Activated CD4-positive, CD25-positive, alpha-beta regulatory T cell treated with anti-CD3 and anti-CD28 coated beads, Interleukin-2, amount 50 U/mL, for 16 hours (primary cell): Measurements from ENCODE around the gene RGL1.

ENCODE experiments used
- DNase-seq: peaks from one replicate; pipeline ENCODE4 v3.0.0-alpha.2; 2020; ENCODE audit warnings: low read depth, low spot score

RGL1 gene

DNA sequence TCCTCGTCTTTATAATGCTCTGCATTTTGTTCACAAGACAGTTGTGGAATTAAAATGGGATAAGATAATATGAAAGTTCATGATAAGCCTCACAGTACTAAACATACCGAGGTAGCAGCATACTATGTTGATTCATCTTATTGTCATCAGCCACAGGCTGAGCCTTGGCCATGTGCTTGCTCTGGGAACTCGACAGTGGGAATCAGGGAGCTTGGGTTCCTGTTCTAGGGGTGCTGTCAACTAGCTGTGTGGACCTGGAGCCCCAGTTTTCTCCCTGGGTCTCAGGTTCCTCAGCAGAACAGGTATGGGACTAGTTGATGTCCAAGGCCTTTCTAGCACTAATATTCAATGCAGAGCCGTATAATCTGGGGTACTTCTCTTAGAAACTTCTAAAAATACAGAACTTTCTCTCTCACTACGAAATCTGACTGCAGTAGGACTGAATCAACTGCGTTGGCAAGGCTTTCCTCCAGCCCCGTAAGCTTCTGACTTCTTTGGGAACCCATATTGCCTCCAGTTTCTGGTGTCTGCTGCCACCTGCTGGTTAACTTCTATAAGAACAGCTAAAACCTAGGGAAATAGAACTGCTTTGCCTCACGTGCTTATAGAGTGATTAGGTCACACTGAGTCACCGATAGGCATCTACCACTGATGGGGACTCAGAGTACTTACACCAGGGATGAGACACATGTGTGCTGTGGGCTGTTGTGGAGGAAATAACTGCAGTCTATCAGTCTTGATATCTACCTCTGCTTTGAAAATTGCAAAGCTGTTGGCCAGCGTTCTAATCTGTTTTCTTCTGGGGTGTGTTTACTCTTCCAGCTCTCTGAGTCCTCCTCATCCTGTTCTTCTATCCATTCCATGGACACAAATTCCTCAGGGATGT, 110.9 kb downstream of the RGL1 start:
- DNase-seq, result peak; percentile 60

GRCh38 chr1:183916574-183916973, 111.7 kb downstream of the RGL1 start:
- DNase-seq, result no peak

DNA sequence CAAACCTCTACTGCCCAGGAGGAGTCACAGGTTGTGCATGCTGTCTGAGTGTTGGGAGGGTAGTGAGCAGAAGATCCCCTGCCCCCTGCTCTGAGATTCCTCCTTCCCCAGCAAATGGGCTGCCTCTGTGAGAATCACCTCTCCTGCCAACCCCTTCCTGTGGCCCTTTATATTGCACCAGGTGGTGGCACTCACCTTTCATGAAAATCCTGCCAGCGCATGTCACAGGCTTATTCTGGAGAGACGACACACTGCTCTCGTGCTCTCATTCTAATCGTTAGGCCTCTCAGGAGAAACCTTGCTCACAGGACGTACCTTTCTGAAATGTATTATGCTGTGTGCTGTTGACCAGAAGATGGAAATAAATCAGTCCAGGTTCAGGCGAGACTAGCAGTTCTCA, 113.7 kb downstream of the RGL1 start:
- DNase-seq, result no peak

DNA sequence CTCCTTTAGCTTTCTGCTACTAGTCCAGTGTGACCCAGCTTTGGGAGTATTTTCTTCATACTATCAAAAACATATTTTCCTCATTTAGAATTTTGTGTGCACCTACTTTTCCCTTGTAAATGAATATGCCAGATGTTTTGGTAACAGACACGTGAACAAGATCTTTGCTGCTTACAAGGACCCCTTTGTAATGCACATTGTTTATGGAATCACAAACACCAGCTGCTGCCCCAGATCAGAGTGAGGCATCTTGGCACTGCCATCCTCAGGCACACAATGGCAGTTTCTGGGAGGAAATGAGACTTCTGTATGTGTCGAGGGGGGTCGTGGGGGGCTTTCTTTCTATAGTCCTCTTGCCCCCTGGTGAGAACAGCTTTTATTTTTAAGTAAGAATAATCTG, 115.7 kb downstream of the RGL1 start:
- DNase-seq, result no peak

- DNase-seq, result no peak
Observed at GRCh38 chr1:183922197-183922596, 117.3 kb downstream of the RGL1 start.

GRCh38 chr1:183925947-183926346, 121.0 kb downstream of the RGL1 start:
- no peak for DNase-seq

- DNase-seq, result no peak
Observed at GRCh38 chr1:183926983-183927382, 122.1 kb downstream of the RGL1 start.

DNA sequence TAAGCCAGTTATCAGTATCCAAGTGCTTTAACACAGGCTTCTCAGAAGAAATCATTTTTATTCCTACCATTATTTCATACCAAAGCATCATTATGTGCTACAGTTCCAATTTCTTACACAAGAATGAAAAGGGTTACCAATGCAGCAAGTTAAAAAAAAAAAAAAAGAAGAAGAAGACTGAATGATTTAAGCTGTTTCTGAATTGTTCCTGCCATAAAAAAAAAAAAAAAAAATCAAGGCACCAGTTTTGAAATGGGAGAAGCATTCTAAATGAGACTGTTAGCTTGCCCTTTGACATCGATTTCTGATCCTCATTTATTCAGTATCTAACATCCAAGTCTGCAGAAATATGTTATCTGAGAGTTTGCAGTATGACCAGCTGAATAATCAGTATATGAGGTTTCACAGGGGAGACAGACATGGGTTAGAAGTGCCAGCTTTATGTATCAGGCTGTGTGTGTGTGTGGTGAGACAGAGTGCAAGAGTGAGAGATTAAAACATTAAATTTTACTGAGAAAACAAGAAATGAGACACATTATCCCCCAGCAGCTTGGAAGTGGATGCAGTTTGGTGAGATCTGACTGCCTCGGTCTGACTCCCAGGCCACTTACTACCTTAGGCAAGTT, 126.8 kb downstream of the RGL1 start:
- no peak for DNase-seq

DNA sequence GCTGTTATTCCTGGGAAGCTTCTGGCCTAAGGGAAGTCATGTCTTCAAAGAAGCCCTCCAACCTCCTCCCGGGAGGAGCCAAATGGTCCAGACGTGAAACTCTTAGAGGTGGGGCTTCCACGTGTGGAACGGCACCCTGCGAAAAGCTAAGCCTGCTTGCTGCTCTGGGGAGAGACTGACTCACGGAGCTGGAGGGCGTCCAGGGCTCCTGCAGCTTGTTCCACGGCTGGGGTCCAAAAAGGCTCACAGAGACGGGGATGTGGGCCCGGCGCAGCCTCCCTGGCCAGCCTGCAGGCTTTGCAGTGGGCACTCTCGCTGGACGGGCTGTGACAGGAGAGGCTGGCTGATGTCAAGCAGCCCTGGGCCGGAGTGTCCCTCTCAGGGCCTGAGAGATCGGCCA, 127.5 kb downstream of the RGL1 start:
- DNase-seq, result no peak

GRCh38 chr1:183933528-183934179, 128.7 kb downstream of the RGL1 start:
- no peak for DNase-seq

DNA sequence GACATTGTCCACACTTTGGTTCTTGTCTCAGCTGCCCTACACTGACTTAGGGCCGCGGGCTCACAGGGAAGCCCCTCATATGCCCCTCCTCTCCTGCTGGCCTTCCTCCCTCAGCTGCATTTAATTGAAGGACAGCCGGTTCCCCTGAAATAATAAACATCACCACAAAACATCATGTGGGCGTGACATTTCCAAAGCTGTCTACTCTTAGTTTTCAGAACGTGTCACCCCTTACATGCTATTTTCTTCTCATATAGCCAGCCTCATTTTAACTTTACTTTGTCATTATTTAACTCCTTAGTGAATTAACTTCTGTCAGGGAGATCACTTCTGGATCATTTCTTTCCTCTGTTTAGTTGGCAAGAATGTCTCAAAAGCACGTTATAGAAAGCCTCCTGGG, 129.4 kb downstream of the RGL1 start:
- DNase-seq, result no peak

DNA sequence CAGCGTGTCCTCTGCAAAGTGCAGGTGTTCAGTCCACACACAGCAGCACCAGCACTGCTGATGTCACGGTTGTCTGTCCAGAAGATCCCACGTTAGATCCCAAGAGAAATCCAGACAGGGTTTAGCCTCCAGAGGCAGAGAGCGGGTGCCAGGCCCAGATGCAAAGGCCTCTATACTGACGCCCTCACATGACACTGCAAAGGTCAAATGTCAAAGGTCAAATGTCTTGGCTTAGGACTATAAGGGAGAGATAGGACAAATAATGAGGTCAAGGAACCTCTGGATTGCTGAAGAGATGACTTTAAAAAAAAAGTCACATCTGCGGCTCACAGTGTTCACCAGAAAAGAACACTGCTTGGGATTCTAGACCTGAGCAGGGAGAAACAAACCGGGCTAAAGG, 131.1 kb downstream of the RGL1 start:
- DNase-seq, result no peak

- DNase-seq, result no peak
Observed at GRCh38 chr1:183936791-183937190, 131.9 kb downstream of the RGL1 start.

GRCh38 chr1:183937611-183938010, 132.7 kb downstream of the RGL1 start:
- DNase-seq, result no peak

- no peak for DNase-seq
Observed at GRCh38 chr1:183941001-183941400, 136.1 kb downstream of the RGL1 start.

GRCh38 chr1:183942933-183943693, 138.2 kb downstream of the RGL1 start:
- no peak for DNase-seq

DNA sequence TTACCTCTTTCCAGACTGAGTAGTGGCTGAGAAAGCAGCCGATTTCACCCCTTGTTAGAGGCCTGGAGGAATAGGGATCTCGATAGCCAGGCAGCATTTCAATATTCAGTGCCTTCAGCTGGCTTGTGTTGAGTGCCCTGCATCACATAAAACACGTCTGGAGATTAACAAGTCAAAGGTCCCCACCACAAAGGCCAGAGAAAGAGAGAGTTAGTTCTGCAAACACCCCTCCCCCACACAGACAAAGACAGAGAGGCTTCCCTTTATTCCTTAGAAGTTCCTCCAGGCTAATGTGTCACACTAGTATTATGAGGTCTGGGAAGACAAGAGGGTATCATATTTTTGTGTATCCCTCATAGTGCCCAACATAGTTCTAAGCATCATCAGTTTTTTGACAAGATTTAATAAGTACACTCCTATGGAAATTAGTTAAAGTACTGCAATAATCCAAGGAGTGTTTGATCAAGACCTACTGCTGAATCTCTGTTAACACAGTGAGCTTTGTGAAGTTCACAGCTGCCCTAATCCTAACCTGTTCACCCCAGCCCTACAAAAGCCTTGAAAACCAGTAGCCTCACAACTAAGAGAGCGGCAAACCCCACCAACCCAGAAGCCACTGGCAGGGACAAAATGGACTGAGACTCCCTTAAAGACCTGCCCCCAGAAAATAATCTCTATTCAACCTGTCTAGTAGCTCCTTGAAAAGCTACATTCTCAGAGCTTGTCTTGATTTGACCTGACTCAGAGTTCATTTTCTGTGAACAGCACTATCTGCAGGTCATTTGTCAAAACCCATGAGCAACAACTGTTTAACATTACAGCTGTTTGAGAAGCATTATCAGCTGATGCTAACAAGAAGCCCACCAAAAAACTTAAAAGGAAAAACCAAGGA, 140.8 kb downstream of the RGL1 start:
- no peak for DNase-seq

DNA sequence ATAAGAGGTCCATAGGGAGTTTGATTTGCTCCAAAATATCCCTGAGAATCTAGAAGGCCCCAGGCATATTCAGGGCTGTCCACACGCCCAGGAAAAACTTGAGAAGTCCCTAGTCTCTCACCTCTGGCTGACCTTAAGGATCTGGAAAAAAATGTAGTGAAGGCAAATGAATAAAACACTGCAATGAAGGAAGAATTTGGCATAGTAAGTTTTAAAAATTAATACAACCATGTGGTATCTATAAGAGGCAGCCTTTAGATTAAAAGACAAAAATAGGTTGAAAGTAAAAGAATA, 141.3 kb downstream of the RGL1 start:
- no peak for DNase-seq

DNA sequence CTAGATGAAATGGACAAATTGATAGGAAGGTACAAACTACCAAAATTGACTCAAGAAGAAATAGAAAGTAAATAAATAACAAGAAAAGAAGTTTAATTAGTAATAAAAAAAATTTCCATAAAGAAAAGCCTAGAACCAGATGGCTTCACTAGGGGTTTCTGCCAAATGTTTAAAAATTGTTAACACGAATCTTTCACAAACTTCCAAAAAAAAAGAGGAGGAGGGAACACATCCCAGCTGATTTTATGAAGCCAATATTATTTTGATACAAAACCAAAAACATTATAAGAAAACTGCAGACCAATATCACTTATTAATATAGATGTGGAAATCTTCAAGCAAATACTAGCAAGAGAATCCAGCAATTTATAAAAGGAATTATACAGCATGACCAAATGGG, 143.1 kb downstream of the RGL1 start:
- DNase-seq, result no peak

DNA sequence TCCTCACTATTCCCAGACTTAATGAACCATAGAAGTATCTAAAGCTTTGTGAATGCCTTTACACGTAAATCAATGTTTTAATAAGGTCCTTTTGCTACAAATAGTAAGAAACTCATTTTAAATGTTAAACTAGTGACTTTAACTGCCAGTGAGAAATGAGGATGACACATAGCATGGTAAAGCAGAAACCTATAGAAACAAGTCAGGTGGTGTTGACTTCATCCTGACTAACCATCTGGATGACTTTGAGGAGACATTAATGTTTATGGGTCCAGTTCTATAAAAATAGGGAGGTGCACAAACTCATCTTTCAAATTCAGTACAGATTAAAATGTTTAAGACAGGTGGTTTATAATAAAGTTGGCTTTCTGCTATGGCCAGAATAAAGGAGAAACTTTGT, 147.2 kb downstream of the RGL1 start:
- no peak for DNase-seq

DNA sequence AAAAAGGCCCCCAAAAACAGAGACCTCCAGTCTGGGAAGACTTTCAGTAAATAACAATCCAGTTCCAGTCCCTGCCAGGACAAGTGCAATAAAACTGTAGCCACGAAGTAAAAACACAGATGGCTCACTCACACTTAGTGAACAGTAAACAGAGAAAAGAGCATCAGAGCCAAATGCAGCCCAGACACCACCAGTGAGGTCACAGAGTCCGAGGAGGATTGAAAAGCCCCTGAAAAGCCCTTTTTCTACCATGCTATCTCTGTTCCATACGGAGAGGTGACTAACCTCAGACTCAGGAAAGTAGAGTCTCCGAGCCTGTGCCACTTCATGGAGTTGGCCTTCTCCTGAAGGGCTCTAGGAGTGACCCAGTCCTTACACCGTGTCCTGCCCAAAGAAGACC, 148.1 kb downstream of the RGL1 start:
- DNase-seq, result no peak
